ENCODE data around the gene ASRGL1. TPM values are rescaled to one million over a fixed set of nuclear protein-coding genes. Genes with fewer than 3 reads are reported as not detected.

Gene ASRGL1
- total RNA-seq, 1 donor from 2014 or later = 3.2 TPM

- H3K9me3 Mint-ChIP-seq (ENCODE audit: unreplicated experiment) = peaks cover 1% of the 10 kb centered on the region
- DNase-seq (ENCODE audit: low read depth) = no peak
- Histone ChIP-seq H3K27me3 (ENCODE audit: insufficient read depth, low read length) (peaks cover 3% of the 10 kb centered on the region), H3K9me3 (ENCODE audit: insufficient read depth, low read depth, low read length) (no peaks in the 10 kb centered on the region), H3K4me2 (ENCODE audit: low read length) (no peak overlapping the region), H3K36me3 (ENCODE audit: insufficient read depth, low read length) (no peaks in the 10 kb centered on the region), H3K4me3 (ENCODE audit: insufficient read depth, low read depth, low read length) (no peak overlapping the region), H3K27ac (ENCODE audit: low read depth, low read length) (no peak overlapping the region), H4K20me1 (ENCODE audit: insufficient read depth, low read length) (no peaks in the 10 kb centered on the region), H3K9ac (ENCODE audit: low read length) (no peak overlapping the region), H3K79me2 (ENCODE audit: insufficient read depth, low read length) (no peaks in the 10 kb centered on the region), H2AFZ (ENCODE audit: low read depth, low read length) (no peak overlapping the region), H3K4me1 (ENCODE audit: insufficient read depth, low read length) (no peaks in the 10 kb centered on the region)
- no peak for FAIRE-seq
- H3K36me3 Mint-ChIP-seq (ENCODE audit: low read depth, unreplicated experiment) = no peaks in the 10 kb centered on the region
- peaks cover 3% of the 10 kb centered on the region for H3K4me1 Mint-ChIP-seq (ENCODE audit: low read depth, unreplicated experiment)
- no peak overlapping the region for H3K4me3 Mint-ChIP-seq (ENCODE audit: unreplicated experiment)
- no peak for TF ChIP-seq EZH2 (IDR thresholded peaks at IDR 0.05; ENCODE audit: insufficient read depth, low read length)
- peaks cover 40% of the 10 kb centered on the region for H3K27me3 Mint-ChIP-seq (ENCODE audit: low read depth, unreplicated experiment)
- H3K27ac Mint-ChIP-seq (ENCODE audit: unreplicated experiment) = no peak overlapping the region
These were observed 82.7 kb downstream of the ASRGL1 start for GRCh38 chr11:62419943-62420342.

- peaks cover 3% of the 10 kb centered on the region for H3K4me1 Mint-ChIP-seq (ENCODE audit: low read depth, unreplicated experiment)
These were observed 83.6 kb downstream of the ASRGL1 start for GRCh38 chr11:62420882-62421281.

GRCh38 chr11:62421996-62422395 lies 84.7 kb downstream of the ASRGL1 start:
- H3K79me2 ChIP-seq (ENCODE audit: insufficient read depth, low read length) = no peaks in the 10 kb centered on the region
- Mint-ChIP-seq H3K9me3 (ENCODE audit: unreplicated experiment) (peaks cover 1% of the 10 kb centered on the region), H3K4me1 (ENCODE audit: low read depth, unreplicated experiment) (peaks cover 11% of the 10 kb centered on the region), H3K4me3 (ENCODE audit: unreplicated experiment) (no peak overlapping the region), H3K36me3 (ENCODE audit: low read depth, unreplicated experiment) (no peaks in the 10 kb centered on the region), H3K27ac (ENCODE audit: unreplicated experiment) (no peak overlapping the region), H3K27me3 (ENCODE audit: low read depth, unreplicated experiment) (peaks cover 40% of the 10 kb centered on the region)
- H2AFZ ChIP-seq (ENCODE audit: low read depth, low read length) = no peak overlapping the region
- FAIRE-seq (no peak), DNase-seq (ENCODE audit: low read depth) (no peak)
- no peaks in the 10 kb centered on the region for H4K20me1 ChIP-seq (ENCODE audit: insufficient read depth, low read length)
- H3K4me3 ChIP-seq (ENCODE audit: insufficient read depth, low read depth, low read length) = no peak overlapping the region
- no peaks in the 10 kb centered on the region for H3K36me3 ChIP-seq (ENCODE audit: insufficient read depth, low read length)
- no peaks in the 10 kb centered on the region for H3K9me3 ChIP-seq (ENCODE audit: insufficient read depth, low read depth, low read length)
- H3K27me3 ChIP-seq (ENCODE audit: insufficient read depth, low read length) = peaks cover 3% of the 10 kb centered on the region
- peaks cover 11% of the 10 kb centered on the region for H3K4me1 ChIP-seq (ENCODE audit: insufficient read depth, low read length)
- H3K4me2 ChIP-seq (ENCODE audit: low read length) = no peak overlapping the region
- H3K27ac ChIP-seq (ENCODE audit: low read depth, low read length) = no peak overlapping the region
- TF ChIP-seq EZH2 (IDR thresholded peaks at IDR 0.05; ENCODE audit: insufficient read depth, low read length) (no peak), CTCF (IDR thresholded peaks at IDR 0.05; ENCODE audit: insufficient read depth, low read depth, low read length) (no peak)
- no peak overlapping the region for H3K9ac ChIP-seq (ENCODE audit: low read length)

More at GRCh38 chr11:62420882-62421281, 83.6 kb downstream of the ASRGL1 start:
- FAIRE-seq (no peak), DNase-seq (ENCODE audit: low read depth) (no peak)
- Mint-ChIP-seq H3K27ac (ENCODE audit: unreplicated experiment) (no peak overlapping the region), H3K9me3 (ENCODE audit: unreplicated experiment) (peaks cover 1% of the 10 kb centered on the region), H3K4me3 (ENCODE audit: unreplicated experiment) (no peak overlapping the region), H3K27me3 (ENCODE audit: low read depth, unreplicated experiment) (peaks cover 40% of the 10 kb centered on the region), H3K36me3 (ENCODE audit: low read depth, unreplicated experiment) (no peaks in the 10 kb centered on the region)
- Histone ChIP-seq H4K20me1 (ENCODE audit: insufficient read depth, low read length) (no peaks in the 10 kb centered on the region), H3K4me2 (ENCODE audit: low read length) (no peak overlapping the region), H2AFZ (ENCODE audit: low read depth, low read length) (no peak overlapping the region), H3K79me2 (ENCODE audit: insufficient read depth, low read length) (no peaks in the 10 kb centered on the region), H3K36me3 (ENCODE audit: insufficient read depth, low read length) (no peaks in the 10 kb centered on the region), H3K9me3 (ENCODE audit: insufficient read depth, low read depth, low read length) (no peaks in the 10 kb centered on the region), H3K27ac (ENCODE audit: low read depth, low read length) (no peak overlapping the region), H3K9ac (ENCODE audit: low read length) (no peak overlapping the region), H3K27me3 (ENCODE audit: insufficient read depth, low read length) (peaks cover 3% of the 10 kb centered on the region), H3K4me3 (ENCODE audit: insufficient read depth, low read depth, low read length) (no peak overlapping the region), H3K4me1 (ENCODE audit: insufficient read depth, low read length) (no peaks in the 10 kb centered on the region)
- TF ChIP-seq CTCF (IDR thresholded peaks at IDR 0.05; ENCODE audit: insufficient read depth, low read depth, low read length) = no peak
- no peak for TF ChIP-seq EZH2 (IDR thresholded peaks at IDR 0.05; ENCODE audit: insufficient read depth, low read length)

Measured in astrocyte (in vitro differentiated cells and primary cell).